Esophagus squamous epithelium (tissue), 4 donors: ENCODE results near the gene ENTREP3.

ENCODE experiments used
- CTCF ChIP-seq, 6 experiments: fragments of 450-650 bp in 4 of 6; fragments of 200-600 bp in 2 of 6; sonication (generic) in 2 of 6; IDR thresholded peaks; one replicate each; pipeline ENCODE4 v1.5.1; 2016 to 2019; ENCODE audit warnings: antibody characterized with exemption in 6 of 6, mild to moderate bottlenecking in 4 of 6, moderate library complexity in 4 of 6
- POLR2A ChIP-seq, 4 donors: fragments of 450-650 bp; IDR thresholded peaks; one replicate each; pipeline ENCODE4 v1.6.1; 2017; ENCODE audit warnings: antibody characterized with exemption in 4 of 4, mild to moderate bottlenecking in 4 of 4, moderate library complexity in 3 of 4

DNA sequence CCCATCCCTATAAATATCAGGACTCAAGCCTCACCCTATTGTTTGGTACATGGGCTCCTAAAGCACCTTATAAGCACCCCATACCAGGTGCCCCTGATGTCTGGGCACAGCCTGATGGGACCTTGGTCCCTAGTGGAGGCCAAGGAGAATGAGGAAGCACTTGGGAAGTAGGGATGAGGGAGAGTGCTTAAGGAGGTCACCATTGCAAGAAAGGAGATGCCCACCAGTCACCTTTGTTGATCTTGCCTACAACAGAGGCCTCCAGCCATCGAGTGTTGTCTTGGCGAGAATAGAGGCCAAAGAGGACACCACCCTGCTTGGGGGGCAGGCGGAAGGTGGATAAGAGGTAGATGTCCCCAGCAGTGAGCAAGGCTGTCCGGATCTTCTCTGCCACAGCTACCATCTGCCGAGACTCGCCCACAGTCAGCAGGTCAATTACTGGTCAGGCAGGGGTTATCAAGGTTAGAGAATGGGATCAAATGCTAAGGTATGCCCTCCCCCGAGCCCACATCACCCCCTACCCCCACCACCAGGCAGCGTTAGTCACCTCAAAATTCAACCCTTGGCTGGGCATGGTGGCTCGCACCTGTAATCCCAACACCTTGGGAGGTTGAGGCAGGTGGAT lies 49.2 kb downstream of the ENTREP3 start:
- TF ChIP-seq POLR2A (IDR thresholded peaks at IDR 0.05): no peak
- TF ChIP-seq CTCF (IDR thresholded peaks at IDR 0.05): no peak
